Esophagus (tissue), 2 donors: ENCODE data around the gene GMEB2. TPM values are rescaled to one million over a fixed set of nuclear protein-coding genes. Genes with fewer than 3 reads are reported as not detected.
"Not testable (repeated sequence)": the region's sequence is repeated elsewhere in the genome, so short reads cannot be mapped to it uniquely, and the experiment has no call there.

Source experiments
- H3K27ac ChIP-seq, 2 donors: one replicate each; pipeline ENCODE4 v1.5.1; 2013; ENCODE audit warnings: low read depth in 2 of 2, mild to moderate bottlenecking in 2 of 2, inconsistent platforms in 1 of 2, low read length in 1 of 2, moderate library complexity in 1 of 2
- H3K27me3 ChIP-seq, 2 donors: one replicate each; pipeline ENCODE4 v1.6.1; 2013; ENCODE audit warnings: low read length in 2 of 2, control low read depth in 1 of 2, mild to moderate bottlenecking in 1 of 2; ENCODE audit not compliant: insufficient read depth in 2 of 2, control insufficient read depth in 1 of 2
- H3K36me3 ChIP-seq, 2 donors: one replicate each; pipeline ENCODE4 v1.6.1; 2013; ENCODE audit warnings: low read length in 1 of 2; ENCODE audit not compliant: control insufficient read depth in 2 of 2, insufficient read depth in 2 of 2
- H3K4me1 ChIP-seq, 2 donors: one replicate each; pipeline ENCODE4 v1.6.1; 2013; ENCODE audit warnings: low read length in 1 of 2; ENCODE audit not compliant: control insufficient read depth in 2 of 2, insufficient read depth in 2 of 2
- H3K4me3 ChIP-seq, 2 donors: one replicate each; pipeline ENCODE4 v1.5.1; 2013; ENCODE audit warnings: low read length in 2 of 2, mild to moderate bottlenecking in 2 of 2, low read depth in 1 of 2, moderate library complexity in 1 of 2
- H3K9me3 ChIP-seq, 2 donors: one replicate each; pipeline ENCODE4 v1.6.1; 2013; ENCODE audit warnings: mild to moderate bottlenecking in 2 of 2, low read depth in 1 of 2, low read length in 1 of 2, moderate library complexity in 1 of 2; ENCODE audit not compliant: control insufficient read depth in 2 of 2, insufficient read depth in 1 of 2
- WGBS, 2 donors: extraction: QIAGEN DNeasy Blood & Tissue Kit; methylation state at CpG; one replicate each; pipeline ENCODE4 v1.1.7; 2013; 5-methylcytosine and 5-hydroxymethylcytosine counted together
- polyA plus RNA-seq, 2 donors: library from polyadenylated mRNA; stranded (reverse); fragments of 200-250 nt; gene quantifications; one replicate each; pipeline ENCODE4 v1.2.3, GENCODE V29; 2013
- donor health status: healthy with polysubstance abuse.
- donor health status: Bipolar disorder and iron deficiency.

GMEB2 gene
- polyA plus RNA-seq, 2 donors = 7.6 to 8.8 TPM

DNA sequence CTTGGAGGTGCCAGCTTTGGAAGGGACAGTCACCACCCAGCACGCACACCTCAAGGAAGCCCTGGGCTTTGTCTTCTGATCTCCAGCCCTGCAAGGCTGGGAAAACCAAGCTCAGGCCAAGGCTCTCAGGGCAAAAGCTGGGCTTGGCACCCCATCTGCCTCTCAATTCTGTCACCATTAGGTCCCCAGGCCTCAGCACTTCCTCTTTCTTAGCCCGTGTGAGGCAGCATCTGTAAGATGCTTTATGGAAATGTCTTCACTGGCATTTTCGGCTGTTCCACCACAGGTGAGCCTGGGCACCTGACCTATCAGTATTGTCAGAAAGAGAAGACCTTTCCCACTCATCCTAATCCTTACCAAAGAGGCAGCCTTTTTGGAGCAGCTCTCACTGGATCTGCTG is 24.6 kb downstream of the GMEB2 start:
- WGBS, 2 donors = 86 to 91% methylated on average over 3 of the region's 3 CpGs
- H3K27me3 ChIP-seq = no peaks in the 10 kb centered on the region
- peaks cover 10 to 24% of the 10 kb centered on the region in 2 donors for H3K36me3 ChIP-seq
- no peak overlapping the region for H3K27ac ChIP-seq
- no peak overlapping the region for H3K4me3 ChIP-seq
- no peaks in the 10 kb centered on the region for H3K9me3 ChIP-seq
- no peaks in the 10 kb centered on the region for H3K4me1 ChIP-seq

DNA sequence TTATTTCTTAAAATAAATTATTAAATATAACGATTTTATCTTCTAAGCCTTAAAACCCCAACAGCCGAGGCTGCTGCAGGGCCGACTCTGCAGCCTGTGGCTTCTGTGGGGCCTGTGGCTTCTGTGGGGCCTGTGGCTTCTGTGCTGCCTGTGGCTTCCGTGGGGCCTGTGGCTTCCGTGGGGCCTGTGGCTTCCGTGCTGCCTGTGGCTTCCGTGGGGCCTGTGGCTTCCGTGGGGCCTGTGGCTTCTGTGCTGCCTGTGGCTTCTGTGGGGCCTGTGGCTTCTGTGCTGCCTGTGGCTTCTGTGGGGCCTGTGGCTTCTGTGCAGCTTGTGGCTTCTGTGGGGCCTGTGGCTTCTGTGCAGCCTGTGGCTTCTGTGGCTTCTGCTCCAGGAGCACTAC is 25.2 kb downstream of the GMEB2 start:
- H3K4me3 ChIP-seq, H3K9me3 ChIP-seq, H3K4me1 ChIP-seq, H3K27me3 ChIP-seq, H3K27ac ChIP-seq: not testable (repeated sequence)
- peaks cover 10 to 24% of the 10 kb centered on the region in 2 donors for H3K36me3 ChIP-seq
- 78 to 79% methylated on average over 8 of the region's 8 CpGs for WGBS, 2 donors

DNA sequence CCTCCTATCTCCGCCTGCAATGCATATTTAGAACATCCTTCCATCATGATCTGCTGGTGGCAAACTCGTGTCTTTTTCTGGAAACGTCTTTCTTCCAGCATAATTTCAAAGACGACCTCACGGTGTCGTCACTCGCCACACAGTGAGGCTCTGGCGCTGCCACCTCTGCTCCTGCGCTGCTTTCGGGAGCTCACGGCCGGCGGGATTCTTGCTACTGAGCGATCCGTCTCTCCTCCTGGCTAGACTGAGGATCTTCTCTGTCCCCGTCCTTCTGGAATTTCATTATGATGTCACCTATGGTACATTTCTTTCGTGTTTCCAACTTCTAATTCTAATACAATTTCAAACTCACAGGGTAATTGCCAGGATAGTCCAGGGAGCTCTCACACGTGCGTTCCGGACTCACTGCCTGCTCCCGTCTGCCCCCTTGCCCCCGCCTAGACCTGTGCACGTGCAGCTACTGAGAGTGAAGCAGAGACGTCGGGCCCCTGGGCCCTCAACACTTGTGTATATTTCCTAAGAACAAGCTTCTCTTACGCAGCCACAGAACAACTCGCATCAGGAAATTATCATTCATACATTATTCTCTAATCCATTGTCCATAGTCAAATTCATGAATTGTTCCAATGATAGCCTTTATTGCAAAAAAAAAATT is 27.4 kb downstream of the GMEB2 start:
- no peaks in the 10 kb centered on the region for H3K9me3 ChIP-seq
- H3K27ac ChIP-seq = no peak overlapping the region
- no peak overlapping the region for H3K4me3 ChIP-seq
- no peaks in the 10 kb centered on the region for H3K27me3 ChIP-seq
- H3K4me1 ChIP-seq = no peaks in the 10 kb centered on the region
- WGBS, 2 donors = 95 to 96% methylated on average over 27 of the region's 27 CpGs
- peaks cover 11 to 29% of the 10 kb centered on the region in 2 donors for H3K36me3 ChIP-seq

DNA sequence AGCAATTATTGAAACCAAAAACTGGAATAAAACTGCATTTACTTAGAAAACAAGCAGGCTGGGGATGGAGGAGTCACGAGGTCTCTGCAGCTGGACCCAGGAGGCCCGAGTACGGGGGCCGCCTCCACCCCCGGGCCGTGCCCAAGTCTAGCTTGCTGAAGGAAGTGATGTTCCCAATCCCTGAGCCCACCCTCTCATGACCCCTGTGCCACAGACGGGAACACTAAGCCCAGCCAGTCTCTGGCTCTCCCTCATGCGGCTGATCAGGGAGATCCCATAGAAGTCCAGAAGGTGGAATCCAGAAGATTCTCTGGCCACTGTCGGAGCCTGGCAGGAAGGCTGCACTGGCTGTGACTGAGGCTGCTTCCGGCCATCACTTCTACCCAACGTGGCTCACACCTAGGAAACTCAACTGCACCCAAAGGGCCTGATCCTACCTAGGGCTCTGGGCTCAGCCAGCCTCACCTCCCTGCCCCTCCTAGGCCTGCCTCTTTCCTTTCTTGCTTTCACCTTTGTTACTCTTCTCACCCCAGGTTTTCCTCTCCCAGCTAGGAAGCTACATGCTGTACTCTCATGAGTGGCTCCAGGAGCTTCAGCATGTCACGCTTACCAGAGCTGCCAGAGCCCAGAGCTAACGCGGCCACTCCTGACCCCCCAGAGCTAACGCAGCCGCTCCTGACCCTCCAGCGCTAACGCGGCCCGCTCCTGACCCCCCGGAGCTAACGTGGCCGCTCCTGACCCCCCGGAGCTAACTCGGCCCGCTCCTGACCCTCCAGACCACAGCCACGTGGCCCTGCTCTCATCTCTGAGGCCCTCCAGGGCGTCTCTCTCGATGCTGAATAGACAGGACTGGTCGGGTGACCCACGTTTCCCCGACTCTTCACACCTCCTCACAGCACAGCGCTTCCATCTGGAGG is 28.2 kb downstream of the GMEB2 start:
- no peaks in the 10 kb centered on the region for H3K9me3 ChIP-seq
- H3K4me3 ChIP-seq = no peak overlapping the region
- H3K36me3 ChIP-seq = peaks cover 7 to 26% of the 10 kb centered on the region in 2 donors
- H3K27ac ChIP-seq = no peak overlapping the region
- peaks cover 3% of the 10 kb centered on the region in 2 donors for H3K4me1 ChIP-seq
- H3K27me3 ChIP-seq = no peaks in the 10 kb centered on the region
- 87 to 92% methylated on average over 32 to 33 of the region's 33 CpGs for WGBS, 2 donors

DNA sequence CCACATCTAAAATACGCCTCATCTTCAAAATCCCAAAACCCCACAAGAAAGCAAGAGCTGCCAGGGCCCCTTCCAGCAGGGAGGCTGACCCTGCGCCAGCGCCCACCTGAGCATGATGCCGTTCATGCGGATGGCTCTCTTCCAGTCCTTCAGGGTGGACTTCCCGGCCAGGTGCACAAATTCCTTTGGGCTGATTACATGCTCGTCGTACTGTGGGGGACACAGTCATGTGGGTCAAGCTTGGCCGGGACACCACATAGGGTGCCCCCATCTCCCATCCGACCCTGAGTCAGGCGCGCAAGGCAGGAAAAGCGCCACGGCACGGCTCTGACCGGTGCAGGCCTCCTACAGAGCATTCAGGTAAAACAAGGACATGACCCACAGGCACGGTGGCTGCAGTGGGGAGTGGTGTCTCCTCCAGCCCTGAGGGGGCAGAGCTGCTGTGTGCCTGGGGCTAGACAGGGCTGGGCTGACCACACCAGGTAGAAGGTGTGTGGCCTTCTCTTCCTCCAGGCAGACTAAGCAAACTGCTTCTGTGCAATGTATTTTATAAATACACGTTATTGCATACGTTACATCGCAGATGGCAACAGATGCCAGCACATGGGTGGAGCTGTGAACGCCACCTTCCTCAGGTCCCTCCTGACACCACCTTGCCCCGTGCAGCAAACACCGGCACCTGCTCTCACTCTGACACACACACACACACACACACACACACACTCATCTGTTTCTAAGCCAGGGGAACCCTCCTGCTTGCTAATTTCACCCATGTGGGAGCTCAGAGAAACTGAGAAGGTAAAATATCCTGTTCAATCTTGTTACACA is 29.0 kb downstream of the GMEB2 start:
- H3K4me1 ChIP-seq = peaks cover 3% of the 10 kb centered on the region in 2 donors
- H3K9me3 ChIP-seq = no peaks in the 10 kb centered on the region
- H3K36me3 ChIP-seq = peaks cover 7 to 32% of the 10 kb centered on the region in 2 donors
- H3K27me3 ChIP-seq = no peaks in the 10 kb centered on the region
- WGBS, 2 donors = 88 to 90% methylated on average over 23 of the region's 23 CpGs
- H3K4me3 ChIP-seq = no peak overlapping the region
- H3K27ac ChIP-seq = no peak overlapping the region

DNA sequence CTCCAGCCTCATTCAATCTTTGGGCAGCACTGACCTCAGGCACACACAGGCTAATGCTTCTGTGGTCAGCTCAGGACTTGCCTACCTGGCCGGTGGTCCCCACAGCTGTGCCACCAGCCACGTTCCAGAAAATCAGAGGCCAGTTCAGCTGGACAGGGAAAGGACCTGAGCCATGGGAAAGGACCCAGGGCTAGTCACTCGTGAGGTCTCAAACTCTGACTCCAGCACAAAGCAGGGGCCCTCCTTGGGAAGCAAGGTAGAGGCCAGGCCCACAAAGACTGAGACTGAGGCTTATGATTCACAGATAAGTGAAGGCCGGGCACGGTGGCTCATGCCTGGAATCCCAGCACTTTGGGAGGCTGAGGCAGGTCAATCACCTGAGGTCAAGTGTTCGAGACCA is 30.5 kb downstream of the GMEB2 start:
- no peaks in the 10 kb centered on the region for H3K9me3 ChIP-seq
- 92 to 93% methylated on average over 6 of the region's 6 CpGs for WGBS, 2 donors
- H3K27me3 ChIP-seq = no peaks in the 10 kb centered on the region
- peaks cover 3% of the 10 kb centered on the region in 2 donors for H3K4me1 ChIP-seq
- H3K36me3 ChIP-seq = peaks cover 12 to 37% of the 10 kb centered on the region in 2 donors
- H3K4me3 ChIP-seq = no peak overlapping the region
- H3K27ac ChIP-seq = no peak overlapping the region

DNA sequence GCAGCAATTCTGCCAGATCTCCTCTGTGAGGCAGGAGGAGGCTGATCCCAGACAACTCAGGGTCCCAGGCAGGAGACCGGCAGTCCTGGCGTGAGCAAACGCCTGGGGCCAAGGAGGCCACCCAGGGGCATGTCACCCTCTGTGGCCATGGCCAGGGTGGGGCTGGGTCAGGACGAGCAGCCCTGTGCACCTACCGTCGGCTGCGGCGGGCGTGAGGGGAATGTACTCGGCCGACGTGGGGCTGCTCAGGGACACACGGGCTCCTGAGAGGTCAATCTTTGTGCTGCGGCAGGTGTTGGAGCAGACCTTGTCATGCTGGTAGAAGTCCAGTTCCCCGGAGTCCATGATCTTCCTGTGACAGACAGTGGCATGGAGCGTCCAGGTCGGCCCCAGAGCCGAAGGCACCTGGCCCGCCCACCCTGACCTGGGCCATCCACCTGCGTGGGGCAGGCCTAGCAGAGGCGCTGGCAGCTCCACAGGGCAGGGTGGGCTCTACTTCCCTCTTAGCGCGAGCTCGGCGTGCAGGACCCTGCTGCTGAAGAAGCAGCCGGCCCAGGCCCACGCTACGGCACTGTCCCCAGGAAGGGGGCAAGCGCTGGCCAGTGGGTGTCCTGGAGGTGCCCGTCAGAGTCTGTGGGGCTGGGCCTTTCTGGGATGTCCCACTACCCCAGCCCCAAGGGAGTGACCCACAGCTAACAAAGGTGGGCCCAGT is 31.3 kb downstream of the GMEB2 start:
- H3K36me3 ChIP-seq = peaks cover 12 to 45% of the 10 kb centered on the region in 2 donors
- H3K27ac ChIP-seq = no peak overlapping the region

DNA sequence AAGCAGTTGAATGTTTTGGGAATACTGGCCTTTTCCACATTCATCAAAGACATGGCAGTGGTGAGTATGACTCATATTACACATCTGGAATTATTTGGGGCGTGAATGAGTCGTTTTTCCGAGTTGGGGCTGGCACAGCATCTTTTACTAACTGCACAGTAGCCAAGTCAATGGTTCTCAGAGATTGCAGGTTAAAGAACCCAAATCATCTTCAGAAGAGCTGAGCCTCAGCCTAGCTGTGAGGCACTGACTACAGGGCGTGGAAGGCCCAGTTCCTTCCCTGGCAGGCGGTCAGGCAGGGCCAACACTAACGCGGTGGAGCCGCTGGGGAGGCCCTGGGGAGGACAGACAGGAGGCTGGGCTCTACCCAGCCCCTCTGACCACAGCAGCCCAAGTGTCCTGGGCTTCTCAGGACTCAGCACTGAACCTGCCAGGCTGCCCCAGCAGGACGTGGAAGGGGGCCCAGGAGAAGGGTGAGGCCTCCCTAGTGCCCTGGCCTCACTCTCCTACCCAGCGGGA is 32.8 kb downstream of the GMEB2 start:
- Histone ChIP-seq H3K4me1 (peaks cover 3% of the 10 kb centered on the region in 2 donors), H3K36me3 (peaks cover 12 to 56% of the 10 kb centered on the region in 2 donors), H3K27me3 (no peaks in the 10 kb centered on the region), H3K27ac (peak overlapping the region in 1 of 2 donors; percentile 43), H3K4me3 (no peak overlapping the region), H3K9me3 (no peaks in the 10 kb centered on the region)
- 54 to 59% methylated on average over 10 of the region's 10 CpGs for WGBS, 2 donors

More for the DNA sequence above, 31.3 kb downstream of the GMEB2 start:
- Histone ChIP-seq H3K4me3 (no peak overlapping the region), H3K9me3 (no peaks in the 10 kb centered on the region), H3K4me1 (peaks cover 3% of the 10 kb centered on the region in 2 donors), H3K27me3 (no peaks in the 10 kb centered on the region)
- 92 to 94% methylated on average over 25 to 30 of the region's 30 CpGs for WGBS, 2 donors
